Endothelial cell of hepatic sinusoid (primary cell): ENCODE measurements around the gene PIGL.
"Not testable (repeated sequence)": the region's sequence is repeated elsewhere in the genome, so short reads cannot be mapped to it uniquely, and the experiment has no call there.

ENCODE experiments used
- in situ Hi-C: cut with HindIII; loops from 2 replicates; pipeline ENCODE4 v1.10.0; 2017; ENCODE audit warnings: low sequenced_read_pairs

Gene PIGL

GRCh38 chr17:16216341-16217001, 539 bp upstream of the PIGL start:
- in situ Hi-C loops = not testable (repeated sequence)

DNA sequence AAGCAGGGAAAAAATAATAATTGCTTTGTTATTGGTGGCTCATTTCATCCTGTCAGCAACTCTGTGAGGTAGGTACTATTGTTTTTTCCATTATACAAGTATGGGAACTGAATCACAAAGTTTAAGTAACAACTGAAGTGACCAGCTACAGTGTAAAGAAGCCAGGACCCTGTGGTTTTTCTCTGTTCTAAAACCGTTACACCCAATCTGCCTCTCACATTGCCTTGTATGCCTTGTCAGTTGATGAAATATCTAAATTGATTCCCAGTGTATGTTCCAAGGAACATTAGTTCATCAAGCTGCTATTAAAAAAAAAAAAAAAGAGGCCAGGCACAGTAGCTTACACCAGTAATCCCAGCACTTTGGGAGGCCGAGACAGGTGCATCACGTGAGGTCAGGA, 5.4 kb downstream of the PIGL start:
- in situ Hi-C loops = no loop called here

DNA sequence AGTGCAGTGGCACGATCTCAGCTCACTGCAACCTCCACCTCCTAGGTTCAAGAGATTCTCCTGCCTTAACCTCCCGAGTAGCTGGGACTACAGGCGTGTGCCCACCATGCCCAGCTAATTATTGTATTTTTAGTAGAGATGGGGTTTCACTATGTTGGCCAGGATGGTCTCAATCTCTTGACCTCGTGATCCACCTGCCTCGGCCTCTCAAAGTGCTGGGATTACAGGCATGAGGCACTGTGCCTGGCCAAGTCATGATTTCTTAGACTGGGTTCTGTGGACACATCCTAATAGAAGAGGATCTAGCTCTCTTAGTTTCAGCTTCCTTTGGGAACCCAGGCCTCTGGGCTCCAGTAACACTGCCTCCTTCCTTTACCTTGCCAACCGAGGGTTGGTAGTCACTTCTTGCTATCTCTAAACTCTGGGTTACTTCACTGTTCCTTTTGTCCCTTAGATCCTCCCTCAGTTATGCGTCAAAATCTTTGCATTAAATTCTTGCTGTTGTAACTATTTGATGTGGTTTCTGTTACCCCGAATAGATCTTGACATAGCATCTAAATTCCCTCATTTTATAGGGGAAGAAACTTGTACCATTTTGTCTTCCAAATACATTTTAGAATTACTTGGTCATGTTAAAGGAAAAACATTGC, 13.0 kb downstream of the PIGL start:
- in situ Hi-C loops = not testable (repeated sequence)

- in situ Hi-C loops = no loop called here
These were observed 15.4 kb downstream of the PIGL start for GRCh38 chr17:16232391-16232790.

DNA sequence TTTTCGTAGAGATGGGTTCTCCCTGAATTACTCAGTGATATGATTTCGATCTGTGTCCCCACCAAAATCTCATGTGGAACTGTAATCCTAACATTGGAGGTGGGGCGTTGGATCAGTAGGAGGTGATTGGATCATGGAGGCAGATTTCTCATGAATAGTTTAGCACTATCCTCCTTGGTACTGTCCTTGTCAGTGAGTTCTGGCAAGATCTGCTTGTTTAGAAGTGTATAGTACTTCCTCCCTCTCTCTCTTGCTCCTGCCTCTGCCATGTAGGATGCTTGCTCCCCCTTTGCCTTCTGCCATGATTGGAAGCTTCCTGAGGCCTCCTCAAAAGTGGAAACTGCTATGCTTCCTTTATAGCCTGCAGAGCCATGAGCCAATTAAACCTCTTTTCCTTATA, 22.9 kb downstream of the PIGL start:
- in situ Hi-C loops = no loop called here

DNA sequence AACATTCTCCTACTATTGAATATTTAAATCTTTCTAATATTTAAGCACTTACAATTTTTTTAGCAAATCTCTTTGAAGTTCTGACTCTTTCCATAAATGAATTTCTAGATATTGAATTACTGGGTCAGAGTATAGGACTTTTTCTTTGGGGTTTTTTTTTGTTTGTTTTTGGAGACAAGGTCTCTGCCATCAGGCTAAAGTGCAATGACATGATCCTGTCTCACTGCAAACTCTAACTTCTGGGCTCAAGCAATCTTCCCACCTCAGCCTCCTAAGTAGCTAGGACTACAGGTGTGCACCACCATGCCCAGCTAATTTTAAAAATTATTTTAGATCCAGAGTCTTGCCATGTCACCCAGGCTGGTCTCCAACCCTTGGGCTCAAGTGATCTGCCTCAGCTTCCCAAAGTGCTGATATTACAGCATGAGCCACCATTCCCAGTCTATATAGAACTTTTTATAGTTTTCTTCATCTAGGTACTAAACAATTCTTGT, 24.9 kb downstream of the PIGL start:
- in situ Hi-C loops = no loop called here

DNA sequence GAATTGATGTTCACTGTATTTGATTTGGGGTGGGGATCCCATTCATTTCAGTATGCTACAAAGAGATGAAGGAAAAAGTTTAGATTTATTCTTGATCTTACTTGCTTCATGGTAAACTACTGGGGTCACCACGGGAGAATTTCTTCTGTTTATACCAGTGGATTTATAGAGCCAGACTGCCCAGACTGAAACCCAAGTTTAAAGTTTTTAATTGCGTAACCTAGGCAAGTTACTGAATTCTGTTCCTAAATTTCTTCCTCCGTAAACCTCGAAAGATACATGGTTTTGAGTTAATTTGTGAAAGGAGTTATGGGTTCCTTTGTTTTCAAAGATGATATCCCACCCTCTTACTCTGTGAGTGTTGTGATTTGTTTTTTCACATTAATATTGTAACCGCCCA, 26.4 kb downstream of the PIGL start:
- in situ Hi-C loops = no loop called here

DNA sequence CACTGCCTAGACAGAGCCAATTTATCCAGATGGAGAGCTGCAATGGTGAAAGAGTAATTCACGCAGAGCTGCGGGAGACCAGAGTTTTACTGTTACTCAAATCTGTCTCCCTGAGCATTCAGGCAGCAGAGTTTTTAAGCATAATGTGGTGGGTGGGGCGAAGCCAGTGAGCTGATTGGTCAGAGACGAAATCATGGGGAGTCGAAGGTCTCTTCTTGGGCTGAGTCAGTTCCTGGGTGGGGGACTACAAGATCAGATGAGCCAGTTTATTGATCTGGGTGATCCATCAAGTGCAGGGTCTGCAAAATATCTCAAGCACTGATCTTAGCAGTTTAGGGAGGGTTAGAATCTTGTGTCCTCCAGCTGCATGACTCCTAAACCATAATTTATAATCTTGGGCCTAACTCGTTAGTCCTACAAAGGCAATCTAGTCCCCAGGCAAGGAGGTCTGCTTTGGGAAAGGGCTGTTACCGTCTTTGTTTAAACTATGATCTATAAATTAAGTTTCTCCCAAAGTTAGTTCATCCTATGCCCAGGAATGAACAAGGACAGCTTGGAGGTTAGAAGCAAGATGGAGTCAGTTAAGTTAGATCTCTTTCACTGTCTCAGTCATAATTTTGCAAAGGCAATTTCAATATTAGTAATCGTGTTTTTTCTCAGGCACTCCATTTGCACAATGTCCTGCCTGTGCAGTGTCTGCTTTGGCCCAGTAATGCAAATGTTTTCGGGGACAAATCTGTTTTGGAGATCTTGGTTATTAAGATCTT, 27.0 kb downstream of the PIGL start:
- in situ Hi-C loops = no loop called here

GRCh38 chr17:16247586-16247984, 30.6 kb downstream of the PIGL start:
- in situ Hi-C loops = loop anchor here (5.0 kb wide), 1 partner anchor 35 kb away; no protein-coding TSS in a partner anchor

DNA sequence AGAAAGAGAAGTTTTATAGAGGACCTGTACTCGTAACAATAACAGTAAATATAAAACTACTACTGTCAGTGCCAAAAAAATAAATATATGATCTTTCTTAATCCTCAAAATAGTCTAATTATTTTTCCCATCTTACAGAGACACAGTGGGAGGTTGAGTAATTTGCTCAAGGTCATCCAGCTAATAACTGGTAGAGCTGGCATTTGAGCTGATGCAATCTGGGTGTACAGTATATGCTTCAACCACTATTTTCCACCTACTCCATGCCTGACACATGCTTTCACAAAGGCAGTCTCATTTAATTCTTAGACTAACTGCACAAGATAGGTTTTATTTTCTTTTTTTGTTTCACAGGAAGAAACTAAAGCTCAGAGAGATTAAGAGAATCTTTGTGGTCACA, 33.6 kb downstream of the PIGL start:
- in situ Hi-C loops = no loop called here

- in situ Hi-C loops = no loop called here
These were observed 34.0 kb downstream of the PIGL start for GRCh38 chr17:16251043-16251442.

GRCh38 chr17:16251556-16251955, 34.5 kb downstream of the PIGL start:
- in situ Hi-C loops = no loop called here

DNA sequence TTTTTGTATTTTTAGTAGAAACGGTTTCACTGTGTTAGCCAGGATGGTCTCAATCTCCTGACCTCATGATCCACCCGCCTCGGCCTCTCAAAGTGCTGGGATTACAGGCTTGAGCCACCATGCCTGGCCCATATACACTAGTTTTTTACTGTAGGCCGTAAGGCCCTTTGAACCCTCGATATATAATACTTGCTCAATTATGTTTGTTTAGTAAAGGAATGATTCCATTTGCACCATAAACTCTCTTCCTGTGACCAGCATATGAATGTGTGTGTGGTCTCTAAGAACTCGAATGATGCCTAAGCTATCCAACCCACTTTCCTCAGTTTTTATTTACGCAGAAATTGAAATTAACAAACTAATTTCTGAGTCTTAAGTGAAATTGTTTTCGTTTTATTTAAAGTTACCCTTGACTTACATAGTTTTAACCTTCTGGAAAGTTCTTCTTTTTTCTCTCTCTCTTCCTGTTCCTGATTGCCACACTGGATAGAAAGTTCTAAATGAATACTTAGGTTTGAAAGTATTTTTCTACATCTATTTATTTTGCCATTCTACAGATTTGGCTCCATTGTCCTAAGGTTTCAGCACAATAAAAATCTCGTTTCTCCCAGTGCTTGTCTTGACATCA, 37.9 kb downstream of the PIGL start:
- in situ Hi-C loops = no loop called here

DNA sequence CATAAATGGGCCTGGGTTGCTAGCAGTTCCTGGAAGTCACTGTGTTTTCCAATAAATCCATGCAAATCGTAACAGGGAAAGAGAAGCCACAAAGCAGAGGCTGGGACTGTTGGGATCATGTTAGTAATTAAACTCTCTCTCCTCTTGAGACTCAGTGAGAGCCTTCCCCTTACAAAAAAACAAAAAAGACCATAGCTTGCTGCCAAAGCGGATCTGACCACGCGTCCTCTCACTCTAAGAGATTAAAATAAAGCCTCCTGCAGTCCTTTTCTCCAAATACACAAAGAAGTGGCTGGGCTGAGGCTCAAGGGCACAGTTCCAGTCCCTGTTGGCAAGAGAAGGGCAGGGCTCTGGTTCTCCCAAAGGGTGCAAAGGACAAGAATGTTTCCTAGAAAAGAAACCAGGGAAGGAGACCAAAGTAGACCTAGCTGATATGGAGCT, 38.5 kb downstream of the PIGL start:
- in situ Hi-C loops = no loop called here

DNA sequence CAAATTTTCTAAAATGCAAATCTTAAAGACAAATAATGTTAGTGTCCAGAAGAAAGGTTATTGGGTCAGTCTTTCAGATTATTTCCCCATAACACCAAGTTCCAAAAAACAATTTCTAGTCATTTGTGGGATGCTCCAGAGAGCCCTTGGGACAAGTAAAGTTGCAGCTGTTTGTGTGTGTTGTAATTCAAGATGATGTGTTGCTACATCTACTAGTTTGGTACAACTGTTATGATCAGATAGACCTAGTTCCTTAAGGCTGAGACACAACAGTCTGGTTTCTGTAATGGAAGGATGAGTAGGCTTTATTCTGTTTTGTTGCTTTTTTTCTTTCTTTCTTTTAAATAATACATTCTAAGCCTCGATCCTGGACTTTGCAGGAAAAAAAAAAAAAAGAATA, 41.9 kb downstream of the PIGL start:
- in situ Hi-C loops = no loop called here

- in situ Hi-C loops = no loop called here
These were observed 42.9 kb downstream of the PIGL start for GRCh38 chr17:16259926-16260325.

DNA sequence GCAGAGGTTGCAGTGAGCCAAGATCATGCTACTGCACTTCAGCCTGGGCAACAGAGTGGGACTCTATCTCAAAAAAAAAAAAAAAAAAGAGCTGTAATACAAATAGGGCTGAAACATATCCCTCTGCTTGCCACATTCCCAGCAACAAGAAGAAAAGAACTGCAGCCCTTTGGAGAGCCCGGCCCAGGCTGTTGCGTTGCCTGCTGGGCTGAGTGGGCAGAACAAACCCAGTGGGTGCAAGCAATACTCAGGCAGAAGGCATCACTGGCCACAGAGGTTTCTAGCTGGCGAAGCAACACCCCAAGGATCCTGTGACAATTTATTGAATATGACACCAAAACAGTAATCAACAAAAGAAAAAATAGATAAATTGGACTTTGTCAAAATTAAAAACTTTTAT, 44.0 kb downstream of the PIGL start:
- in situ Hi-C loops = no loop called here

DNA sequence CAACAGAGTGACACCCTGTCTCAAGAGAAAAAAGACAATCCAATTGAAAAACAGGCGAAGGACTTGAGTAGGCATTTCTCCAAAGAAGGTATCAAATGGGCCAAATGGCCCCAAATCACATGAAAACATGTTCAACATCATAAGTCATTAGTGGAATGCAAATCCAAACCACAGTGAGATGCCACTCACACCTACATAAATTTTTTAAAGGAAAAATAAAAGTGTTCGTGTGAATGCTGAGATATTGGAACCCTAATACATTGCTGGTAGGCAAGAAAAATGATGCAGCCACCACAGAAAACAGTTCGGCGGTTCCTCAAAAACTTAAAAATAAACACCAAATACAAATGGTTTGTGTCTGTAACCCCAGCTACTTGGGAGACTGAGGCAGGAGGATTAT, 45.2 kb downstream of the PIGL start:
- in situ Hi-C loops = no loop called here

DNA sequence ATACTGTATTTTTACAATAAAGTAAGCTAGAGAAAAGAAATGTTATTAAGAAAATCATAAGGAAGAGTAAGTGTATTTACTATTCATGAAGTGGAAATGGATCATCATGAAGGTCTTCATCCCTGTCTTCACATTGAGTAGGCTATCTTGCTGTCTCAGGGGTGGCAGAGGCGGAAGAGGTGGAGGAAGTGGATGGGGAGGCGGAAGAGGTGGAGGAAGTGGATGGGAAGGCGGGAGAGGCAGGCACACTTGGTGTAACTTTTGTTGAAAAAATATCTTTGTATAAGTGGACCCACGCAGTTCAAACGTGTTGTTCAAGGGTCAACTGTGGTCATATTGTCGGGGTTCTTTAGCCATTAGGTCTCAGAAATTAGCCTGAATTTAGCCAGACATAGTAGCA, 50.2 kb downstream of the PIGL start:
- in situ Hi-C loops = no loop called here

- in situ Hi-C loops = no loop called here
These were observed 52.6 kb downstream of the PIGL start for GRCh38 chr17:16269658-16270057.

GRCh38 chr17:16272111-16272840, 55.3 kb downstream of the PIGL start:
- in situ Hi-C loops = no loop called here
